GM12872 (cell line): ENCODE data around the gene FBXO11.

Source experiments
- CTCF ChIP-seq: IDR thresholded peaks from 3 replicates; pipeline ENCODE4 v1.5.1; 2011; ENCODE audit warnings: low read depth, mild to moderate bottlenecking, low read length, moderate library complexity; ENCODE audit not compliant: insufficient read depth

FBXO11 gene

GRCh38 chr2:47844162-47844561, 62.1 kb downstream of the FBXO11 start:
- TF ChIP-seq CTCF, result no peak

GRCh38 chr2:47843407-47843806, 62.9 kb downstream of the FBXO11 start:
- no peak for TF ChIP-seq CTCF

GRCh38 chr2:47842846-47843245, 63.5 kb downstream of the FBXO11 start:
- TF ChIP-seq CTCF, result no peak

- no peak for TF ChIP-seq CTCF
Measured at GRCh38 chr2:47838686-47839085, 67.6 kb downstream of the FBXO11 start.

- TF ChIP-seq CTCF, result no peak
Measured at GRCh38 chr2:47838249-47838648, 68.0 kb downstream of the FBXO11 start.

GRCh38 chr2:47833516-47833968, 72.8 kb downstream of the FBXO11 start:
- no peak for TF ChIP-seq CTCF

GRCh38 chr2:47822518-47822917, 83.8 kb downstream of the FBXO11 start:
- no peak for TF ChIP-seq CTCF

GRCh38 chr2:47819834-47820233, 86.5 kb downstream of the FBXO11 start:
- TF ChIP-seq CTCF, result no peak
